ENCODE data around the gene EGFR.

EGFR gene

GRCh38 chr7:55190511-55191160 is 171.8 kb downstream of the EGFR start:
- DNase-seq (ENCODE audit: low read depth), result no peak

- DNase-seq (ENCODE audit: low read depth), result no peak
These were observed 172.5 kb downstream of the EGFR start for GRCh38 chr7:55191161-55191925.

- DNase-seq (ENCODE audit: low read depth), result no peak
These were observed 173.3 kb downstream of the EGFR start for GRCh38 chr7:55191926-55192692.

- DNase-seq (ENCODE audit: low read depth), result no peak
These were observed 173.9 kb downstream of the EGFR start for GRCh38 chr7:55192723-55193122.

GRCh38 chr7:55193245-55193644 is 174.4 kb downstream of the EGFR start:
- no peak for DNase-seq (ENCODE audit: low read depth)

GRCh38 chr7:55194522-55194921 is 175.7 kb downstream of the EGFR start:
- DNase-seq (ENCODE audit: low read depth), result no peak

GRCh38 chr7:55198634-55199392 is 180.0 kb downstream of the EGFR start:
- no peak for DNase-seq (ENCODE audit: low read depth)

GRCh38 chr7:55199418-55199817 is 180.6 kb downstream of the EGFR start:
- DNase-seq (ENCODE audit: low read depth), result no peak

- DNase-seq (ENCODE audit: low read depth), result no peak
These were observed 181.6 kb downstream of the EGFR start for GRCh38 chr7:55200441-55200840.

GRCh38 chr7:55202150-55202913 is 183.5 kb downstream of the EGFR start:
- DNase-seq (ENCODE audit: low read depth), result no peak

- DNase-seq (ENCODE audit: low read depth), result no peak
These were observed 184.5 kb downstream of the EGFR start for GRCh38 chr7:55203300-55203699.

- no peak for DNase-seq (ENCODE audit: low read depth)
These were observed 186.5 kb downstream of the EGFR start for GRCh38 chr7:55205124-55205955.

- no peak for DNase-seq (ENCODE audit: low read depth)
These were observed 187.6 kb downstream of the EGFR start for GRCh38 chr7:55206235-55207029.

- no peak for DNase-seq (ENCODE audit: low read depth)
These were observed 188.8 kb downstream of the EGFR start for GRCh38 chr7:55207436-55208125.

GRCh38 chr7:55209366-55209765 is 190.5 kb downstream of the EGFR start:
- no peak for DNase-seq (ENCODE audit: low read depth)

- no peak for DNase-seq (ENCODE audit: low read depth)
These were observed 191.4 kb downstream of the EGFR start for GRCh38 chr7:55210176-55210575.

GRCh38 chr7:55210716-55211115 is 191.9 kb downstream of the EGFR start:
- DNase-seq (ENCODE audit: low read depth), result no peak

GRCh38 chr7:55211726-55212125 is 192.9 kb downstream of the EGFR start:
- no peak for DNase-seq (ENCODE audit: low read depth)

- no peak for DNase-seq (ENCODE audit: low read depth)
These were observed 193.4 kb downstream of the EGFR start for GRCh38 chr7:55212176-55212575.

Data from T follicular helper cell (primary cell).